Tibial nerve (tissue), 3 donors: ENCODE results near the gene MTHFD1L.

Experiments
- CTCF ChIP-seq, 5 experiments: fragments of 200-600 bp in 3 of 5; fragments of 450-650 bp in 2 of 5; sonication (generic) in 3 of 5; IDR thresholded peaks; one replicate each; pipeline ENCODE4 v1.5.1; 2016 to 2019; ENCODE audit warnings: antibody characterized with exemption in 5 of 5, mild to moderate bottlenecking in 3 of 5, moderate library complexity in 2 of 5
- POLR2A ChIP-seq, 2 donors: fragments of 450-650 bp; IDR thresholded peaks; one replicate each; pipeline ENCODE4 v1.6.1; 2017; ENCODE audit warnings: antibody characterized with exemption in 2 of 2, mild to moderate bottlenecking in 2 of 2, moderate library complexity in 2 of 2

GRCh38 chr6:151108548-151108947, 243.0 kb downstream of the MTHFD1L start:
- TF ChIP-seq CTCF (IDR thresholded peaks at IDR 0.05) = no peak
- no peak for TF ChIP-seq POLR2A (IDR thresholded peaks at IDR 0.05)
